Measurements from ENCODE around the gene ADD2. TPM values are rescaled to one million over a fixed set of nuclear protein-coding genes. Genes with fewer than 3 reads are reported as not detected.
"Not testable (repeated sequence)": the region's sequence is repeated elsewhere in the genome, so short reads cannot be mapped to it uniquely, and the experiment has no call there.

ADD2 gene
- total RNA-seq, 1 experiment from 2014 or later: 4.4 TPM

- POLR2A ChIA-PET (ENCODE audit: unreplicated experiment): interaction anchor here (0.6 kb wide), 1 partner anchor 510 kb away, joined by 6 read pairs; no protein-coding TSS in a partner anchor
These were observed 33.7 kb upstream of the ADD2 start for GRCh38 chr2:70801607-70802263.

GRCh38 chr2:70799706-70800105 lies 31.7 kb upstream of the ADD2 start:
- Histone ChIP-seq H3K4me2 (ENCODE audit: low read length) (no peak overlapping the region), H3K9me2 (replicated peaks; ENCODE audit: low read length) (no peaks in the 10 kb centered on the region), H3K4me3 (ENCODE audit: low read length) (no peak overlapping the region), H3K9ac (ENCODE audit: low read length) (no peak overlapping the region), H2AFZ (ENCODE audit: low read length) (no peak overlapping the region), H4K20me1 (ENCODE audit: low read length) (no peaks in the 10 kb centered on the region), H3K4me1 (ENCODE audit: insufficient read depth, low read length) (no peaks in the 10 kb centered on the region), H3F3A (ENCODE audit: low read length, unreplicated experiment) (no peaks in the 10 kb centered on the region), H3K9me3 (ENCODE audit: low read length) (no peaks in the 10 kb centered on the region), H3K79me2 (ENCODE audit: low read length) (no peaks in the 10 kb centered on the region), H3K27me3 (ENCODE audit: low read length) (peaks cover 45% of the 10 kb centered on the region), H3K36me3 (ENCODE audit: low read depth, low read length) (no peaks in the 10 kb centered on the region), H3K27ac (ENCODE audit: low read length) (no peak overlapping the region)
- no peak for ATAC-seq
- ChIA-PET POLR2A (ENCODE audit: unreplicated experiment) (no interaction called here), CTCF (no interaction called here)
- DNase-seq: no peak
- BruUV-seq (replicated peaks): no TSS peak
- intact Hi-C loops (cut with micrococcal nuclease): no loop called here
- TF ChIP-seq EZH2phosphoT487 (IDR thresholded peaks at IDR 0.05; ENCODE audit: borderline replicate concordance, low read length) (no peak), CTCF (conservative IDR thresholded peaks at IDR 0.05; ENCODE audit: low read depth, low read length) (no peak), EZH2 (IDR thresholded peaks at IDR 0.05; ENCODE audit: low read length, unreplicated experiment) (no peak)

More at GRCh38 chr2:70801607-70802263, 33.7 kb upstream of the ADD2 start:
- no peaks in the 10 kb centered on the region for H3K4me1 ChIP-seq (ENCODE audit: insufficient read depth, low read length)
- H3K27me3 ChIP-seq (ENCODE audit: low read length): peaks cover 41% of the 10 kb centered on the region
- H3K9me3 ChIP-seq (ENCODE audit: low read length): no peaks in the 10 kb centered on the region
- CTCF ChIA-PET: no interaction called here
- no peaks in the 10 kb centered on the region for H3K9me2 ChIP-seq (replicated peaks; ENCODE audit: low read length)
- BruUV-seq (replicated peaks): no TSS peak
- intact Hi-C loops (cut with micrococcal nuclease): no loop called here
- H3K79me2 ChIP-seq (ENCODE audit: low read length): no peaks in the 10 kb centered on the region
- no peaks in the 10 kb centered on the region for H3F3A ChIP-seq (ENCODE audit: low read length, unreplicated experiment)
- H3K4me2 ChIP-seq (ENCODE audit: low read length): no peak overlapping the region
- no peaks in the 10 kb centered on the region for H4K20me1 ChIP-seq (ENCODE audit: low read length)
- no peak overlapping the region for H3K9ac ChIP-seq (ENCODE audit: low read length)
- ATAC-seq: no peak
- no peaks in the 10 kb centered on the region for H3K36me3 ChIP-seq (ENCODE audit: low read depth, low read length)
- DNase-seq: no peak
- TF ChIP-seq EZH2phosphoT487 (IDR thresholded peaks at IDR 0.05; ENCODE audit: borderline replicate concordance, low read length) (no peak), EZH2 (IDR thresholded peaks at IDR 0.05; ENCODE audit: low read length, unreplicated experiment) (no peak), CTCF (conservative IDR thresholded peaks at IDR 0.05; ENCODE audit: low read depth, low read length) (no peak)
- no peak overlapping the region for H3K4me3 ChIP-seq (ENCODE audit: low read length)
- H3K27ac ChIP-seq (ENCODE audit: low read length): no peak overlapping the region
- H2AFZ ChIP-seq (ENCODE audit: low read length): no peak overlapping the region

GRCh38 chr2:70797996-70798395 lies 30.0 kb upstream of the ADD2 start:
- H3F3A ChIP-seq (ENCODE audit: low read length, unreplicated experiment); ATAC-seq; intact Hi-C loops (cut with micrococcal nuclease); CTCF ChIA-PET; DNase-seq; H3K9me2 ChIP-seq (replicated peaks; ENCODE audit: low read length); H3K9ac ChIP-seq (ENCODE audit: low read length); H3K9me3 ChIP-seq (ENCODE audit: low read length); H3K4me1 ChIP-seq (ENCODE audit: insufficient read depth, low read length); H3K4me3 ChIP-seq (ENCODE audit: low read length); H3K4me2 ChIP-seq (ENCODE audit: low read length); H2AFZ ChIP-seq (ENCODE audit: low read length); BruUV-seq (replicated peaks); H4K20me1 ChIP-seq (ENCODE audit: low read length); H3K27ac ChIP-seq (ENCODE audit: low read length); POLR2A ChIA-PET (ENCODE audit: unreplicated experiment); H3K36me3 ChIP-seq (ENCODE audit: low read depth, low read length); H3K79me2 ChIP-seq (ENCODE audit: low read length): not testable (repeated sequence)
- H3K27me3 ChIP-seq (ENCODE audit: low read length): peaks cover 52% of the 10 kb centered on the region

Measured in PC-3 (cell line).